Kasumi-1 (cell line): ENCODE data around the gene PIWIL1.

Source experiments
- DNase-seq, 2 experiments: peaks; one replicate each; lab custom pipeline; 2025; lab: John Stamatoyannopoulos, UW

Gene PIWIL1

GRCh38 chr12:130374083-130374482 lies 36.4 kb downstream of the PIWIL1 start:
- no peak for DNase-seq

GRCh38 chr12:130375296-130376287 lies 37.9 kb downstream of the PIWIL1 start:
- no peak for DNase-seq

GRCh38 chr12:130382818-130383217 lies 45.1 kb downstream of the PIWIL1 start:
- DNase-seq, result no peak

GRCh38 chr12:130384234-130384633 lies 46.5 kb downstream of the PIWIL1 start:
- DNase-seq, result no peak

GRCh38 chr12:130385193-130385592 lies 47.5 kb downstream of the PIWIL1 start:
- no peak for DNase-seq

- no peak for DNase-seq
Measured at GRCh38 chr12:130391186-130391585, 53.5 kb downstream of the PIWIL1 start.

GRCh38 chr12:130394906-130395305 lies 57.2 kb downstream of the PIWIL1 start:
- DNase-seq, result no peak

- DNase-seq, result no peak
Measured at GRCh38 chr12:130396667-130397066, 59.0 kb downstream of the PIWIL1 start.

- DNase-seq, result no peak
Measured at GRCh38 chr12:130398100-130398848, 60.6 kb downstream of the PIWIL1 start.

GRCh38 chr12:130401703-130402102 lies 64.0 kb downstream of the PIWIL1 start:
- DNase-seq, result no peak

GRCh38 chr12:130405332-130405731 lies 67.6 kb downstream of the PIWIL1 start:
- no peak for DNase-seq

- DNase-seq, result no peak
Measured at GRCh38 chr12:130412384-130412783, 74.7 kb downstream of the PIWIL1 start.

GRCh38 chr12:130413909-130414308 lies 76.2 kb downstream of the PIWIL1 start:
- no peak for DNase-seq

GRCh38 chr12:130414381-130414780 lies 76.7 kb downstream of the PIWIL1 start:
- no peak for DNase-seq

- no peak for DNase-seq
Measured at GRCh38 chr12:130418251-130418650, 80.6 kb downstream of the PIWIL1 start.

- DNase-seq, result no peak
Measured at GRCh38 chr12:130419116-130419515, 81.4 kb downstream of the PIWIL1 start.

- no peak for DNase-seq
Measured at GRCh38 chr12:130420071-130420470, 82.4 kb downstream of the PIWIL1 start.

- no peak for DNase-seq
Measured at GRCh38 chr12:130421896-130422295, 84.2 kb downstream of the PIWIL1 start.
